MM.1S (cell line): Measurements from ENCODE around the gene ZNHIT1.

Experiments used
- CTCF ChIP-seq: fragments of 300-600 bp; sonication (generic); IDR thresholded peaks from 2 replicates; pipeline ENCODE4 v1.5.1; 2016; ENCODE audit warnings: antibody characterized with exemption, low read length, mixed read lengths
- EZH2 ChIP-seq: fragments of 300-600 bp; sonication (generic); optimal IDR thresholded peaks from 2 replicates; pipeline ENCODE3; 2017; ENCODE audit warnings: low read depth, mild to moderate bottlenecking, antibody characterized with exemption, low read length, mixed read lengths

DNA sequence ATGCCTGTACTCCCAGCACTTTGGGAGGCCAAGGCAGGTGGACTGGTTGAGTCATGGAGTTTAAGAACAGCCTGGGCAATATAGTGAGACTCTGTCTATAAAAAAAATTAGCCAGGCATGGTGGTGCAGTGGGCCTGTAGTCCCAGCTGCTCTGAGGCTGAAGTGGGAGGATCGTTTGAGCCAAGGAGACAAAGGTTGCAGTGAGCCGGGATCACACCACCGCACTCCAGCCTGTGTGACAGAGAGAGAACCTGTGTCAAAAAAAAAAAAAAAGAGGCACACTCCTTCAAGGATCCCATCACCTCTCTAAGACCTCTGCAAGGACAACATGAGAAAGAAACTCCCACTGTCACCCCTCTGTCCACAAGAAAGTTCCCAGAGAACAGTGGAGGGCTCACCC lies 42.3 kb upstream of the ZNHIT1 start:
- no peak for TF ChIP-seq CTCF
- TF ChIP-seq EZH2, result no peak
